Muscle of back (tissue), 13 donors: Measurements from ENCODE around the gene STARD6. TPM values are rescaled to one million over a fixed set of nuclear protein-coding genes. Genes with fewer than 3 reads are reported as not detected.
A peak's percentile ranks its signal among the peaks of the same experiment; 100 is the strongest.
"Not testable (repeated sequence)": the region's sequence is repeated elsewhere in the genome, so short reads cannot be mapped to it uniquely, and the experiment has no call there.

Source experiments
- DNase-seq, 3 donors: peaks; one replicate each; pipeline versions ENCODE4 v3.0.0 to v3.0.0-alpha.2; 2013
- long read RNA-seq, 9 donors: transcript quantifications; one replicate each; lab custom pipeline, GENCODE V29; 2026
- polyA plus RNA-seq, 10 donors: library from polyadenylated mRNA; unstranded; fragments of 120-200 nt; gene quantifications; one replicate each; pipeline ENCODE4 v1.2.1, GENCODE V29; 2013; ENCODE audit not compliant: insufficient read length in 10 of 10

STARD6 gene, protein sequence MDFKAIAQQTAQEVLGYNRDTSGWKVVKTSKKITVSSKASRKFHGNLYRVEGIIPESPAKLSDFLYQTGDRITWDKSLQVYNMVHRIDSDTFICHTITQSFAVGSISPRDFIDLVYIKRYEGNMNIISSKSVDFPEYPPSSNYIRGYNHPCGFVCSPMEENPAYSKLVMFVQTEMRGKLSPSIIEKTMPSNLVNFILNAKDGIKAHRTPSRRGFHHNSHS
- polyA plus RNA-seq, result under 1 TPM in 1 of 10 donors, not detected in 9; 0.23 TPM
- long read RNA-seq, donor 1, result 0 reads
- long read RNA-seq, donor 2, result 0 reads
- long read RNA-seq, donor 3, result 0 reads
- long read RNA-seq, donor 4, result 0 reads
- long read RNA-seq, donor 5, result 0 reads
- long read RNA-seq, donor 6, result 0 reads
- long read RNA-seq, donor 7, result 0 reads
- long read RNA-seq, donor 8, result 0 reads
- long read RNA-seq, donor 9, result 0 reads

DNA sequence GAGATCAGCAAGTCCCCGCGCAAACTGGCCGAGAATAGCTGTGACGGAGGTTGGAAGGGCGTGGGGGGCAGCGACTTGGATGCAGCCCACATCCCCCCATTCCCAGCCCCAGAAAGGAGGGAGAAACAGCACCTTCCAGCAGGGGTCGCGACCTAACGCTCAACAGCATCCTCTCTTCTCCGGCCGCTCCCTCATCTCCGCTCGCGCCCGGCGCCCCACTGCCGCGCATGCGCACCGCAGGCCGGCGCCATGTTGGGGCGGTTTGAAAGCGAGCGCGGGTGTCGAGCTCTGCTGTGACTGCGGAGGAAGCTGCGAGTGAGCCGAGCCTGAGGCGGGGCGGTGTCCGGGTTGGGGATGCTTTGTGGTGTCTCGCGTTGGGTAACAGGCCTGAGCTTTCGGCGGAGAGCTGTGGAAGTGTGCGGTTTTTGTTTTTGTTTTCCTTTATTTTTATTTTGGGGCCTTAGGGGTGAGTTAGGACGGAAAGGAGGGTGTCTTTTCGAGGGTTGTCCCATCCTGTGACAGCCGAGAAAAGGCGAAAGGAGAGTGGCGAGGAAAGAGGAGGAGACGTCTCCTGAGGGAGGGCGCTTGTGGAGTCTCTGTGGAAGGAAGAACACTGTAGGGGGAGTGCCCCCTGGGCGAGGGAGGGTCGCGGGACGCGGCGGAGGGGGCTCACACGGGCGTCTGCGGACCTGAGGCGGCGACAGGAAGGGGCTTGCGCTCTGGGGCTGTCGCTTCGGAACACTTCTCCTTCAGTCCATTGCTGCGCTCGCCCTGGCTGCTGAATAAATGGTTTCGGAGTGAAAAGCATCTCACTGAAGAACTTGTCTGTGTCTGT, at the start of gene STARD6, which contains the start of gene C18orf54:
STARD6 (minus strand) TSS at position 199 of the 835 bp plus-strand sequence. CDS start 3,285 bp downstream, outside the sequence.
C18orf54 (plus strand) TSS at position 247 of the 835 bp plus-strand sequence. CDS start 2,667 bp downstream, outside the sequence.
- peak; percentile 92 to 97 (median 96) for DNase-seq

DNA sequence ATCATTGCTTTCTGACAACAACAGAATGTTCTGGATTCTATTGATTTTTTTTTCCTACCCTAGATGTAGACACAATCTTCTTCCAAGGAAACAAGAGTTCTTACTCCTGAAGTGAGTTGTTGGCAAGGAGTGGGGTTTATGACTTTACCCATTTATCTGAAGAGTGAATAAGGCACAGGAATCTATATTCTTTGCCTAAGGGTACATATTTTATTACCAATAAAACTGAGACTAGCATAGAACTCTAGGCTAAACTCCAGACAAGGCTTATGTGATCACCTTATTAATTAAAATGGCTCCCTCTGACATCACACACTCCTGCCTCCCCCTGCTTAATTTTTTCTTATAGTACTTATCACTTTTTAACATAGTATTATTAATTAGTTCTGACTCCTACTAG, 47.6 kb upstream of the STARD6 start:
- DNase-seq, result no peak

DNA sequence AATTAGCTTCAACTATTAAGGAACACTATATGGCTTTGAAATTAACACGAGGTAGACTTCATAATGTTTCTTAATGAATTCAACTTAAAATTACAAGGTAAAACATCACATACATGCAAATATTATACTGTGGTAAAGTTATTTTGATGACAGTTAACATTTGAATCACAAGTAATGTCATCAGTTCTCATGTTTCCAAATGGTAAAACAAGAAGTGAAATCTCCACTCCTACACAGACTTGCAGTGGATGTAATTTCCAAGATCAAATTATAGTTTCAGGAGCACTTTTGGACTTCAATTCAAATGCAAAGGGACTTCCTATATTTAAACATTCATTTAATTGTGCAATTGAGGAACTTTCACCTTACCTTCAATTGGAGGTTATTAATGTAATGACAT, 39.1 kb upstream of the STARD6 start:
- DNase-seq, result no peak

DNA sequence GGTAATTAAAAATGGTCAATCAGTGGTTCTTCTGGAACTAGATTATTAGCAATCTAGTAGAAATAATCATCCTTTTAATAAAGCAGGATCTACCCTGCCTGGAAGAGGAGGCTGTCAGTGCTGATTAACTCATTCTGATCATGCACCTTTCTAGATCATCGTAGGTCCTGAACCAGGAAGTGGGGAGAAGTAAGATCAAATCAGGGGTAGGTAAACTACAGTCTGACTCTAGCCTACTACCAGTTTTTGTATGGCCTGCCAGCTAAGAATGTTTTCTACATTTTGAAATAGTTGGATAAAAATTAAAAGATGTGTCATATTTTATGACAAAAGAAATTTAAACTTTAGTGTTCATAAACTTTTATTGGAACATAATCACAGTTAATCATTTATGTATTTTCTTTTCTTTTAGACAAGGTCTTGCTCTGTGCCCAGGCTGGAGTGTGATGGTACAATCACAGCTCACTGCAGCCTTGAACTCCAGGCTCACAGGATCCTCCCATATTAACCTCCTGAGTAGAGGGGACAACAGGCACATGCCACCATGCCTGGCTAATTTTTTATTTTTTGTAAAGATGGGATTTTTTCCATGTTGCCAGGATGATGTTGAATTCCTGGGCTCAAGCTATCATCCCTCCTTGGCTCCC, 36.1 kb upstream of the STARD6 start:
- no peak for DNase-seq

DNA sequence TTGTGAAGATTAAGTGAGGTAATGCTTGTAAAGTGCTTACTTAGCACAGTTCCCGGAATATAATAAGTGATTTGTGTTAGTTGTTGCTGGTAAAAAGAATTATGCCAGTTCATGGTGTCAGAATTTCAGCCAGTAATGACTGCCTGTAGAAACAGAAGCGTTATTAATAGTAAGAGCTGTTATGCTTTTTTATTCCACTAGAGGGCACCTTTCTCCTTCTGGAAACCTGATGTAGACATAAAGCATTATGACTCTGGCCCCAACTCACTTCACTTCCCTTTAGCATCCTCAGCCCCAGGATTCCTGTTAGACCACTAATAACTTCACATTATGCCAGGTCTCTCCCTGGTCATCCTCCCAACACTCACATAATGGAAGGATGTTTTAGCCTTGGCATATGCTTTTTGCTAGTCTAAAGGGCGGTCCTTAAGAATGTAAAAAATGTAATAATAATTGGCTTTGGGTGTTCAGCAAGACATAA, 34.9 kb upstream of the STARD6 start:
- peak; percentile 40 to 69 (median 49) for DNase-seq

DNA sequence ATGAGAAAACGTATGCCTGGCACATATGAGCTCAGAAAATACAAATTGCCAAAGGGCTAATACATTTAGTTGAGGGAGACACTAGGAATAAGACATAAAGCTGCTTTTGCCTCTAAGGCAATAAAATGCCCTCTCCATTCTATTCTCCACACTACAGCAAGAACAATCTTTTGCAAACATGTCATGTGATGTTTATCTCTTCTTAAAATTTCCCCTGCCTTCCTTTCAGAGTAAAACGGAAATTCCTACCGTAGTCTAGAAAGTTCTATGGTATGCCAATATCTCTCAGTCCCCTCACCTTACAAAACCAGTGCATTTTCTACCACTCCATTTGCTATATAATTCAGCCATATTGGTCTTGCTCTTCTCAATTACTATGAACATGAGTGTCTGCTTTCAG, 33.2 kb upstream of the STARD6 start:
- DNase-seq, result no peak

DNA sequence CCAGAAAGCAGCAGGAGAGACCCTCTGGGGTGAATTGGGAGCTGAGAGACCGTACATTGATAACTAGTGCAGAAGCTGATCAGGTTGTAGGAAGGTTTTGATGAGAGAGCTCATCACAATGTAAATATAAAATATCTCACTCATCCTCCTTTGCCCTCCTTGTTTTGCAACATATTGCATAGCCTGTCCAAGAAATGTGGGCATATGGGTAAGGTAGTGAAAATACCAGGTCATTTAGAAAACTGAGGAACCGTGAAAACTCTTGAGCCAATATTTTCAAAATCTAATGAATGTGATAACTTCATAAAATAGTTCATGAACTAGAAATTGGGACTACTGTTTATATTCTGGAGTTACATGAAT, 31.5 kb upstream of the STARD6 start:
- DNase-seq, result no peak

DNA sequence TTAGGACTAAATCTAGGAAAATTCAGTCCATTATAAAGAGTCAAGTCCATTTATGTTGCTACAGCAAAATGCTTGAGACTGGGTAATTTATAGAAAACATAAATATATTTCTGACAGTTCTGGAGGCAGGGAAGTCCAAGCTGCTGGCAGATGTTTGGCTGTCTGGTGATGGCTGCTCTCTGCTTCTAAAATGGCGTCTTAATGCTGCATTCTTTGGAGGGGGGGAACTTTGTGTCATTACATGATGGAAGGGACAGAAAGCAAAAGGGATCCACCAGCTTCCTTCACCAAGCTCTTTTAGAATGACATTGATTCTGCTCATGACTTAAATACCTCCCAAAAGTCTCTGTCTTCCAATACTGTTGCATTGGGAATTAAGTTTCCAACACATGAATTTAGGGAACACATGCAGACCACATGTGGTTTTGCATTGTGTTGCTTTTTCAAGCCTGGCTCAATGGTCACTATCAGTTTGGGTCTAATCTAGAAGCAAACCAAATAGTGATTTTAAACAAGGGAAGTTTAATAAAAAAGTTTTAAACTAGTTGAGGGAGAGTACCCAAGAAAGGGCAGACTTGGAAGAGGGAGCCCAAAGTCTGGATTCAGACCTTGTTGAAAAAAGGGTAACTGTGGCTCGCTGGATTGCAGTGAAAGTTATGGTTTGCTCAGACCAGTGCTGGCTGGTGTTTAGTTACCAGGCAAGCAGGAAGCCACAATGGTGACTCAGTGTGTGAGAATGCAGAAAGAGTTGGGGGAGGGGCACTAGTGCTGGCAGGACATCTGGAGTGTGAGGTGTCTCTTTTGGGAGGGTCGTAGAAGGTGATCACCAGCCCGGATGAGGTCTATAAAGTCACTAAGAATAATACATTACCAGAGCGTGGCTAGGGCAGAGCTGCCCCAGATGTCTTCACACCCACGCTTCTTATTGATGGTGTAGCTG, 30.8 kb upstream of the STARD6 start:
- DNase-seq, result peak in 2 of 3 donors; percentile 5 to 73

DNA sequence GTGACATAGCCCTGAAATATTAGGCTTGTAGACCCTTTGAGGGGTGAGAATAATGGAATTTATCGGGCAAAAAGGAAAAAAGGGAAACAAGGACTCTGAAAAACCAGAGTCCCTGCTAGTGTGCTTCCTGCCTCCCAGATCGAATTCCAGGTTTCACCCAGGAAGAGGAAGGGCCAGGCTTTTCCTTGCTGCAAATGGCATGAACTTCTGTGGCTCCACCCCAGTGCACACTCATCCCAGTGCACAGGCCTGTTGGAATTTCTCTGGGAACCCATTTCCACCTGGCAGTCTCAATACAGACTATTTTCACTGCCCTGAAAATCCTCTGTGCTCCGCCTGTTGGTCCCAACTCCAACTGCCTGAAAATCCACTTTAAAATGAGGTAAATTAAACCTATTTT, 30.0 kb upstream of the STARD6 start:
- no peak for DNase-seq

DNA sequence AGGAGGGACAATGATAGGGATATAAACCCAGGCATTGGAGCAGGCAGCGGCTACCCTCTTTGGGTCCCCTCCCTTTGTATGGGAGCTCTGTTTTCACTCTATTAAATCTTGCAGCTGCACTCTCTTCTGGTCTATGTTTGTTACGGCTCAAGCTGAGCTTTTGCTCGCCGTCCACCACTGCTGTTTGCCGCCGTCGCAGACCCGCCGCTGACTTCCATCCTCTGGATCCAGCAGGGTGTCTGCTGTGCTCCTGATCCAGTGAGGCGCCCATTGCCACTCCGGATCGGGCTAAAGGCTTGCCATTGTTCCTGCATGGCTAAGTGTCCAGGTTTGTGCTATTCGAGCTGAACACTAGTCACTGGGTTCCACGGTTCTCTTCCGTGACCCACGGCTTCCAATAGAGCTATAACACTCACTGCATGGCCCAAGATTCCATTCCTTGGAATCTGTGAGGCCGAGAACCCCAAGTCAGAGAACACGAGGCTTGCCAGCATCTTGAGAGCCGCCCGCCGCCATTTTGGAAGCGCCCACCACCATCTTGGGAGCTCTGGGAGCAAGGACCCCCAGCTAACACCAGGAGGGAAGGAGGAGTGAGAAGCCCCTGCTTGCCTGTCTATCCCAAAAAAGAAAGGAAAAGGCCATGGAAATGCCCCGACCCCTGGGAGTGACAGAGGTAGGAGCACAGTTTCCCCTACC, 29.3 kb upstream of the STARD6 start:
- DNase-seq, result not testable (repeated sequence)

DNA sequence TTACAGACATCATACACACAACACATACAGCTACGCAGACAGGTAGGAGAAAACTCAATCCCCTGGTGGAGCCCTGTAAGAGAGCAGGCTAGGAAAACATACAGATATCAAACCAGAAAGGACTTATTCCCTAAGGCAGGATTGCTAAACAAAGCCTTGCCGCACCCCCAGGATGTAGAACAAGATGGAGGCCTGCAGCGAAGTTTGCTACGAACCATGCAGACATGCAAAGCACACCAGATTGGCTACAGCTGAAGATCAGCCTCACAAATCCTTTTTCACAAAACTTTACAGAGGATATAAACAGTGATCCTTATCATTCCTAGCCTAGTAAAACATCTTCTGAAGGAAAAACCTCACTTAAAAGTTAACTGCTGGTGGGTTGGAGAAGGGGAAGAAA, 28.4 kb upstream of the STARD6 start:
- no peak for DNase-seq

DNA sequence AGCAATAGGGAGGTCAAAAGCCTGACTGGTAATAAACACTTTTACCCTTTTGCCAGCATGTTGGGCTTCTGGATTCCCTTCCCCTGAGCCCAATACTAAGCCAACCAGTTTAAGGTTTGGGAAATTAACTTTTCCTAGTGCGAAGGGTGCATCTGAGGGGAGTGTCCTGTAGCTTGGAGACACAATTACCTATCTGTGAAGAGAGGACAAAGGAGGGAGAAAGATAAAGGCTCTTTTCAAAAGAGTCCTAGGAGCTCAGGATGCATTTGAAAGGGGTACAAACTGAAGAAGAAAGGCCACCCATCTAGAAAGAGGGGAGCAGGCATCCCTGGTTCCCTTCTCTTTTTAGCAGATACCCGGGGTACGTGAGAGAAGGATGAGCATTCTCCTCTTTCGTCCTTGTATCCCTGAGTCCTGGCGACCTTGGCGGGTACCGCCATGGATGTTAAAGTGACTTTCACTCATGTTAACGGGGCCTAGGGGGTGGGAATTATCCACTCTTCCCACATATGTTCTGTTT, 25.1 kb upstream of the STARD6 start:
- DNase-seq, result no peak

DNA sequence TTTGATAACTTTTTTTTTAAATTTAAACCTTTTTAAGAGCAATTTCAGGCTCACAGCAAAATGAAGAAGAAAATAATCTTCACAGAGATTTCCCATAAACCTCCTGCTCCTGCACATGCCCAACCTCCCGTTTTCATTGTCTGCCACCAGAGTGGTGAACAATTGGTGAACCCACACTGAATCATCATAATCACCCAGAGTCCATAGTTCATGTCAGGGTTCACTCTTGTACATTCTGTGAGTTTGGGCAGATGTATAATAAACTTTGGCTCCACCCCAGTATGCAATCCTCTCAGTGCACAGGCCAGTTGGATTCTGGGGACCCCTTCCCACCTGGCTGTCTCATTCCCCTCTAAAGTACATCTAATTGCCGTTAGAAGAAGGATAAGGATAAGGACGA, 24.4 kb upstream of the STARD6 start:
- no peak for DNase-seq

DNA sequence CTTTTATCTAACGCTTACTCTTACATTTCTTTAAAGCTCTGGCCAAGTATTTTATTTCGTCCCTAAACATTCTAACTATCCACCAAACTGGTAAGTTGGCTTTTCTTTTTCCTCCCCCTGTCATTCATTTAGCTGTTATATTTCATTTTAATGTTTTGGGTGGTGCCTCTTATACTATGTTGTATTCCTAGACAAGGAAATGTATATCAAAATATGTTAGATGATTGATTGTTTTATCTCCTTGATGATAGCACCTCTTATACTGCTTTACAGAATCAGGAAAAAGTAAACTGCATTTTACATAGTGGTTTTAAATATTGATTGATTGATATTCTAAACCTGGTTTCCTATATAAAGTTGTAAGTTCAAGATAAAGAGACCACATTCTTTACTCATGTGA, 24.0 kb upstream of the STARD6 start:
- DNase-seq, result no peak

DNA sequence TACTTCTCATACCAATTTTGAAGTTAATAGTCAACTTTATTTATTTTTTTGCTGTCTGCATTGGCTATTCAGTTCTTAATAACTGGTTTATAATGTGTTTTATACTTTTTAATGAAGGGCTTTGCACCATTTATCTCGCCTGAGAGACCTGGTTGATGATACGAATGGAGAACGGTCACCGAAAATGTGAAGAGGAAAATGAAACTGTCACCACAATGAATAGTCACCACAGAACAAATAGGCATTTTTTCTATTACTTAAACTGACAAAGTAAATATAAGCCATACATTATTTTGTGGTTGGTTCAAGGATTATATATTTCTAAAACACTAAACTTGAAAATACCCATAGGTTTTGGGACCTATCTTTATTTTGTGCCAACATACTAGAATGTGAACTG, 20.4 kb upstream of the STARD6 start:
- no peak for DNase-seq

DNA sequence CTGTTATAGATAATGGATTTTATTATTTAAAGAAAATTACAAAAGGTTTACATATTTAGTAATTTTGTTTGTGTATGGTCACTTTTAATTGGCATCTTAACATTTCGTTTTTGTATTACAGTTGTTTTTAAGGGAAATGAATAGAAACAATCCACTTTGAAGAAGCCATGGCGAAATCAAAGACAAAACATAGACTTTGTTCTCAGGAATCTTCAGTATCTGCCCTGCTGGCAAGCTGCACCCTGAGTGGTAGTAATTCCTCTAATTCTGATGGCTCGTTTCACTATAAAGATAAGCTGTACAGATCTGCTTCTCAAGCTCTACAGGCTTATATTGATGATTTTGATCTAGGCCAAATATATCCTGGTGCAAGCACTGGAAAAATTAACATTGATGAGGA, 2.7 kb upstream of the STARD6 start:
- no peak for DNase-seq

DNA sequence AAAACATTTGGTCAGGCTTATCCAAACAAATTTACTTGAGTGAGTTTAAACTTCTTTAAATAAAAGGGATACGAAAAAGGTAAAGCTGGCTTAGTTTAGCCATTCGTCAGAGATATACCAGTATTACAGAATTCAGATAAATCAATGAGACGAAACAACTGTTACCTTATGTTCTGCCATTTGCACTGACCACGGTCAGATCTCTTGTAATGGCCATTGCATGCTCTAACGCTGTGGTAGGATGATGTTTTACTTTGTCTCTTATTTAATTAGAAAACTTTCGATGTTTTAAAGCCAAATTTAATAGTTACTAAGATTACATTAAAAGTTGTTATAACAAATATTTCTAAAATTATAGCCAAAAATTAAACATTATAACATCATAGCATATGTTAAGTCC, 1.6 kb upstream of the STARD6 start:
- DNase-seq, result peak in 1 of 3 donors; percentile 26

DNA sequence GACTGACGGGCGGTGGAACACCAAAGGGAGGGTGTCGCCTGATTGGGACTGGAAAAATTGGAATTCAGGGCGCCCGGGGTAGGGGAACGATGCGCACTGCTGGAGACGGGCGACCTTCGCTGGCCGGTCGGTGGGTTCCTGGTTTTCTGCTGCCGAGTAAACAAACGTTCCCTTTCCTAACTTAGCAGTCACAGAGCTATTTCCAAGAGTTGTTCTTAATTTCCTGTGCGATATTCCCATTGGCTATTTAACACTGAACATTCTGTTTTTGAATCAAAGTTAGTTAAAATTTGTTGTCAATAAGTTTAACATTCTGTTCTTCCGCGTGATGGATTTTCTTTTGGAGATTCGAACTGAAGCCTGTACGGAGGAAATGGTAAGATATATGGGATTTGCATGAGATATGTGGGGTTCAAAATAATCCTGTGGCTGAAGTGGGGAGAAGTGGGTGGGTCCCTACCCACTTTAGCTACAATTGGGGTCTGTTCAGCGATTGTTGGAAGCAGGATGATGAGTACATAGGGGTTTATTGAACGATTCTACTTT, 910 bp upstream of the STARD6 start:
- peak; percentile 15 to 77 (median 38) for DNase-seq

DNA sequence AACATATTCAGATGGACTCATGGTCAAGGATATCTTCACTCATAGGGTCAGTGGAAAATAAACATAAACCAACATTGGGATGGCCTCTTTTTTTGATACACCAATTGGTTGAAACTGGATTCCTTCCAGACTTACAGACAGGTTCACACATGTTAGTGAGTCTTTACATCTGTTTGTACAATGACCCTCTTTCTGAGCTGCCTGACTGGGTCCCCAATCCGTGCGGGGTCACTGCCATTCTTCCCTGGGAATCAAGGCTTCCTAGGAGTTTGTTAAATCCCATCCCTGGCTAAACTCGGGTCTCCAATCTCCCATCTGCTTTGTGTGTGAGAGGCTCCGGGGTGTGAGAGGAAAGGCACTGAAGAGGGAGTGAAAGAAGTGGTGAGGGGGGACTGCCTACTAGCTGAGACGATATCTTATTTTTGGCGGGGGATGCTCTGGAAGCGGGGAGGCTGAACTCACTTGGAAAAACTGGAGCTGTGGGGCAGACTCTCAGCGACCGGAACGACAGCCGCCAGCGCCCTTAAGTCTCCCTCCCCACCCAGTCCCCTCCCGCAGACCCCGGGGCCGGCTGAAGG, 487 bp downstream of the STARD6 start:
- no peak for DNase-seq
